NCI-H526 treated with DMSO at 0.1 percent for 48 hours (cell line): Measurements from ENCODE around the gene AVEN.
"Not testable (repeated sequence)": the region's sequence is repeated elsewhere in the genome, so short reads cannot be mapped to it uniquely, and the experiment has no call there.

ENCODE experiments used
- DNase-seq: peaks from one replicate; lab custom pipeline; 2025; lab: John Stamatoyannopoulos, UW

The AVEN gene, protein sequence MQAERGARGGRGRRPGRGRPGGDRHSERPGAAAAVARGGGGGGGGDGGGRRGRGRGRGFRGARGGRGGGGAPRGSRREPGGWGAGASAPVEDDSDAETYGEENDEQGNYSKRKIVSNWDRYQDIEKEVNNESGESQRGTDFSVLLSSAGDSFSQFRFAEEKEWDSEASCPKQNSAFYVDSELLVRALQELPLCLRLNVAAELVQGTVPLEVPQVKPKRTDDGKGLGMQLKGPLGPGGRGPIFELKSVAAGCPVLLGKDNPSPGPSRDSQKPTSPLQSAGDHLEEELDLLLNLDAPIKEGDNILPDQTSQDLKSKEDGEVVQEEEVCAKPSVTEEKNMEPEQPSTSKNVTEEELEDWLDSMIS

DNA sequence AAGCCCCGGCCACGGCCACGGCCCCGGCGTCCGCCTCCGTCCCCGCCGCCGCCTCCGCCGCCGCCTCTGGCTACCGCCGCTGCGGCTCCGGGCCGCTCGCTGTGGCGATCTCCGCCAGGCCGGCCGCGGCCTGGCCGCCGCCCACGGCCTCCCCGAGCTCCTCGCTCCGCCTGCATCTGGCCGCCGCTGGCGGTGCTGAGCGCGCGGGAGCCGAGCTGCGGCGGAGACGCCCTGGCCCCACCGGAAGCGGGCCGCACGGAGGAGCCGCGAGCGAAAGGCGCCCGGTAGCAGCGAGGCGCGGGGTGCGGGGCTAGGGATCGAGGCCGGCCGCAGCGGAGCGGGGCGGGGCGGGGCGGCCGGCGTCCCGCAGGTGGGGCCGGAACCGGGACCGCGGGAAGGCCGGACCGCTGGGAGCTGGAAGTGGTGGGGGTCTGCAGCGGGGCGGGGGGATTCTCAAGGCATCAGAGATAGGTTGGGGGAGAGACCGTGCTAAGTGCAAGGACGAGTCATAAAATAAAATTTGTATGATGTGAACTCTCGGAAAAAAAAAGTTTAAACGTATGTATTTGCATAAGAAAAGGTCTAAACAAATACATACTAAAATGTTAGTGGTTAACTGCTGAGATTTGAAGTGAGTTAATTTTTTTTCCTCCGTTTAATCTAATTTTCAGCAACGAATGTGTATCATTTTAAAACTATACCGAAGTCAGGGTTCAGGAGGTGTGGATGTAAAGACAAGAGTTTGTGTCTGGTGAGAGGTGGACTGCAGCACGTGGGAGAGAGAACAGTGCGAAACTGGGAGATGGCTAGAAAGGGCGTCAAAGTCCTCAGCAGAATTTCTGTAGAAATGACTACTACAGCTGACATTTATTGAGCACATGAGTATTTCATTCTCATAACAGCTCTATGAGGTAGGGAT, at the start of gene AVEN:
Gene AVEN, minus strand, starts transcription at position 334 of the 919 bp plus-strand sequence. Its CDS starts 158 bp downstream, at position 176.
- DNase-seq: no peak

DNA sequence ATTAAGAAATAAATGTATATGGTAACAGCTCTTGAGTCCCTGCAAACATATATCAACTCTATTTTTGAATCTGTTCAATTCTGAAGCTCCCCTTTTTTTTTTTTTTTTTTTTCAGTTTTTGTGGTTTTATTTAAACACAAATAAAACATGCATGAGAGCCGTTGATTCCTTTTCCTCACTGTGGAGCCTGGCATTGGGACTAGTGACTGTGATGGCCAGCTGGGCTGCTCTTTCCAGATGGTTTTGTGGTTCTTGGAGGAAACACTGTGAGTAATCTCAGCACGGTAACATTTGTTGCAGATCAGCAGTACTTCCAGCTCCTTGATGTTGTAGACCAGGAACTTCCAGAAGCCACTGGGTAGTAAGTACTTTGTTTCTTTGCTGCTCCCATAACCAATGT, 46.7 kb upstream of the AVEN start:
- no peak for DNase-seq

DNA sequence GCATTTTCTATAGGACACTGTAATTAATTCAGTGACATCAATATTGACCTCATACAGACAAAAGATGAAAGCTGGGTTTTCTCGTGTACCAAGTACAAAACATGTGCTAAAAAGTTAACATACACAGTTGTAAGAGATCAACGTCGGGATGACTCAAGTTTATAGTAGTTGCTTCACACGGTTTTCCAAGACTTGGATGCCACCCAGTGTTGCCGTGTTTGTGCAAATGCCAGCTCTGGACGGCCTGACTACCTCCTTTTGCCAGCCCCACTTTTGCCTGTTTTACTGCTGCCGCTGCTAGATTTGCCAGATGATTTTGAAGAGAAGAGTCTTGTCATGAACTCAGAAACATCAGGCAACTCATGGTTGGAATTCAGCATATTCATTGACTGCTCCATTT, 45.1 kb upstream of the AVEN start:
- DNase-seq: no peak

DNA sequence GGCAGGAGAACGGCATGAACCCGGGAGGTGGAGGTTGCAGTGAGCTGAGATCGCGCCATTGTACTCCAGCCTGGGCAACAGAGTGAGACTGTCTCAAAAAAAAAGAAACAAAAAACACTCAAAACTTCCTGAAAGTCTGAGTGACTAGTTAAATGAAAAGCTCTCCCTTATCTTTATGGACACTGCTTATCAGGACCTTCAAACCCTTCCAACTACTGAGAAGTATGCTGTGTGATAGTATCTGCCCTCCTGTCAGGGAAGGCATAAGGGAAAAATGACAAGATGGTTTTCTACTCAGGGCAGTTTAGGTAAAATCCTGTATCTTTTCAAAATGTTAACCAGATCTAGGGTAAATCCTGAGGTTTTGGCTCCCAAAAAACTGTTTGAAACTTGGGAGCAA, 40.9 kb upstream of the AVEN start:
- no peak for DNase-seq

DNA sequence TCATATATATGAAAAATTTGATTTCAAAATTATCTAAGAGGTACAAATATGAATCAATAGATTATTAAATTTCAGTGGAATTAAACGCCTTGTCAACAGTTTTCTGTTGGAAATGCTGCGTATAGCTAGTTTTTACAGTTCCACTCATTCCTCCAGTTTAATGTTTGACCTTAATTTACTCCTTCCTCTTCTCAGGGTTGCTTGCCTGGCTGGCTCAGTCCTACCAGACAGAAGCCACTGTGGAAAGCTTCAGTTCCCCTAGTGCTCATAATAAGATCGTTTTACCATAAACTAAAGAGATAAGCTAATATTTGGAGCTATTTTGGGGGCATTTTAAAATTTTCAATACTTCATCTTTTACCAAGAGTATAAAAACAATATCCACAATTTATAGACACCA, 39.9 kb upstream of the AVEN start:
- no peak for DNase-seq

DNA sequence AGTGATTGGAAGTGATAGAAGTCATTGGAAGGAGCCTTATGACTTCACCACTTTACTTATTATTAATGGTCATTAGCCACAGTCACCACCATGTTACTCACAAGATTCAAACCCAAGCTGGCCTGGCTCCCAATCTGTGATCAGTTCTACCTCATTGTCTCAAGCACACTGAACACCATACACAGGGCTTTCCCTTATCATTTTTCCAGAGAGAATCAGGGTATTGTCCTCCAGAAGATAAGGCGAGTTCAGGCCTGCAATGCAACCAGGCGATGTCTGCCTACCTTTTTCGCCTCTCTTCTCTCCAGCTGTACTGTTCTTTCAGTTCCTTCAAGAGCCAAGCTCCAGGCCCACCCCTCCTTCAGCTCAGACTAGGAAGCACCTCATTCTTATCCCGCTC, 37.8 kb upstream of the AVEN start:
- DNase-seq: no peak

DNA sequence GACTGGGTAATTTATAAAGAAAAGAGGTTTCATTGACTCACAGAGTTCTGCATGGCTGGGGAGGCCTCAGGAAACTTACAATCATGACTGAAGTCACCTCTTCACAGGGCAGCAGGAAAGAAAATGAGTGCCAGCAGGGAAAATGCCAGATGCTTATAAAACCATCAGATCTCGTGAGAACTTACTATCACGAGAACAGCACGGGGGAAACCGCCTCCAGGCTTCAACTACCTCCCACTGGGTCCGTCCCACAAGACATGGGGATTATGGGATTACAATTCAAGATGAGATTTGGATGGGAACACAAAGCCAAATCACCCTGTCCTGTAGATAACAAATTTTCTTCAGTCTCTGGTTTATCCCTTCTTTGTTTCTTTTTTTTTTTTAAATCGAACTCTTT, 31.0 kb upstream of the AVEN start:
- no peak for DNase-seq

DNA sequence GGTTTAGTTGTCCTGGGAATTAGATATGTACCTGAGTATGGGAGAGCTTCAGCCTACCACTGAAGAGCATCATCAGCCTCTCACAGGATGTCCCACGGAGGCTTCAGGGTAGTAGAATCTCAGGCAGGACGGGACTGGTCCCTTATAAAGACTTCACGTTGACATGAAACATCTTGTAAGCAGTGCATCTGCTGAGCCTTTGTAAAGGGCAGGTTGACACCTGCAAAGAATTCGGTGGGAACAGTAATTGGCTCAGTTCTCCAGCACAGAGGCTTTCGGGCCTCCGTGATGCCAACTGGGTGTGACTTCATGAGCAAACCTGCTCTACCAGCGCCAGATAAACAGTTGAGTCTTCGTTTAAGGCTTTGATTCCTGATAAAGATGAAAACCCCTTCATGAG, 26.9 kb upstream of the AVEN start:
- no peak for DNase-seq

DNA sequence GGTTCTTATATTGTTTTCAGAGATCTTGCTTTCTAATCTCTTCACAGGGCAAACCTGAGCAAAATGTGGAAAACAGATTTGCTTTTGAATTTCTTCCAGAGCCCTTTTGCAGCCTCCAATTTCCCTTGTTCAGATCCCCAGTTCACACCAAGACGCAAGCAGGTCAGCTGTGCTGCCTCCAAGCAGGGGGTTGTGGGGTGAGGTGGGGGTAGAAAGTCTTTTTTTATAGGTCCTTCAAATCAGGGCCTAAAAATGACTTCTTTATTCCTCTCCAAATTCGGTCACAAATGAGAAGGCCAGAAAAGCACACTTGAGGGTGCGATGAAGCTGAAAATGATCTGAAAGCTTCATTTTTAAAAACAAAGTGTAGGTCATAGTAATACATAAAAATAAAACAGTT, 26.3 kb upstream of the AVEN start:
- DNase-seq: no peak

DNA sequence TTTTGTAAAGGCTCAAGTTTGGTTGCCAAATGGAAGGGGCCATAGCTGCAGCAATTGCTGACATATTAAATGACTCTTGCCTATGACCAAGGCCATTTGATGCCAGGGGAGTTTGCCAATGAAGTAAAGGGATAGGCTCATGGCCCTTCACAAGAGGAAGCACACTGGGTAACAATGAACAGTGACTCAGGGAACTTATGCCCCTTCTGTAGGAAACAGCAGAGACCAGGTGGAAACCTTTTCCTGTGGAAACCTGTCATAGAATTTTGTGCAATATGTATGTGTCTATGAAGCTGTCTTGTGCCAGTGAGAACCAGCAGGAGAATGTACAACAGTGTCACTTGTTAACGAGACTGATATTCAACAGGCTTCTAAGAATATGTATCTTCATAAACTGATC, 25.4 kb upstream of the AVEN start:
- DNase-seq: no peak

DNA sequence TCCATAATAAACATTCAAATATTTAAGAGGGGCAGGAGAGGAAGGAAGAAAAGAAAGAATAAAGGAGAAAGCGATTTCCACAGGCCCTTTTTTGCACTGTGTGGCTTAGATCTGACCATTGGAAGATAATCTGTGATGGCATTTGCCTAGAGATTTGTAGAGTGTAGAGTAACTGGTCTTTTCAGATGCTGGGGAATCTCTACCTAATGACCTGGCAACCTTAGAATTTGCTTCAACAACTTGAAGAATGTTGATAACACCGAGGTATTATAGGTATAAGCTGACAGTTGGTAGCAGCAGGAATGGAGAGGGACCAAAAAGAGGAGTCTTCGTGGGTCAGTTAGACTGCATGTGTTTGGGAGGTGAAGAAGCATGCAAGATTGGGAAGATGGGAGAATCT, 20.9 kb upstream of the AVEN start:
- no peak for DNase-seq

DNA sequence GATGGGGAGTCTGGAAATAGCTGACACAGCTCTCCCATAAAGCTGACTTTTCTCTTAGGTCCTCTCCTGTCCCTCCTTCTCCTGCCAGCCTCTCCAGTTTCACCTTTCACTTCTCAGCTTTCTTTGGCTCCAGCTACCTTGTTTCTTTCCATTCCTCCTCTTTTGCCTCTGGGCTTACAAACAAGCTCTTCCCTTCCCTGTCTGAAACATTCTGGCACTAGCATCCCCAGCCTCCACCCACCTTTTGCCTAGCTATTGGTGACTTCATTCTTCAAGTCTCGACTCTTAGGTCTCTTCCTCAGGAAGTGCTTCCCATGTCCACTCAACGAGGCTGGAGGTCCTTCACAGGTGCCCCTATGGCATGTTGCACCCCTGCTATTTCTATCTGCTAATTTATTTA, 20.5 kb upstream of the AVEN start:
- DNase-seq: no peak

DNA sequence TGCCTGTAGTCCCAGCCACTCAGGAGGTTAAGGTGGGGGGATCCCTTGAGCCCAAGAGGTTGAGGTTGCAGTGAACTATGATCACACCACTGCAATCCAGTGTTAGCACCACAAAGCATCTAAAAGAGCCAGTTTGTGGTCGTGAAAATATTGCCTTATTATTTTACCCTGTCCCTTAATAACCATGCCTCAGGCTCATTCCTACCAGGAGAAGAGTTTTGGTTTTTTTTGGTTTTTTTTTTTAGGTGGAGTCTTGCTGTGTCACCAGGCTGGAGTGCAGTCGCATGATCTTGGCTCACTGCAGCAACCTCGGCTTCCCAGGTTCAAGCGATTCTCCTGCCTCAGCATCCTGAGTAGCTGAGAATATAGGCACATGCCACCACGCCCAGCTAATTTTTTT, 17.9 kb upstream of the AVEN start:
- no peak for DNase-seq

DNA sequence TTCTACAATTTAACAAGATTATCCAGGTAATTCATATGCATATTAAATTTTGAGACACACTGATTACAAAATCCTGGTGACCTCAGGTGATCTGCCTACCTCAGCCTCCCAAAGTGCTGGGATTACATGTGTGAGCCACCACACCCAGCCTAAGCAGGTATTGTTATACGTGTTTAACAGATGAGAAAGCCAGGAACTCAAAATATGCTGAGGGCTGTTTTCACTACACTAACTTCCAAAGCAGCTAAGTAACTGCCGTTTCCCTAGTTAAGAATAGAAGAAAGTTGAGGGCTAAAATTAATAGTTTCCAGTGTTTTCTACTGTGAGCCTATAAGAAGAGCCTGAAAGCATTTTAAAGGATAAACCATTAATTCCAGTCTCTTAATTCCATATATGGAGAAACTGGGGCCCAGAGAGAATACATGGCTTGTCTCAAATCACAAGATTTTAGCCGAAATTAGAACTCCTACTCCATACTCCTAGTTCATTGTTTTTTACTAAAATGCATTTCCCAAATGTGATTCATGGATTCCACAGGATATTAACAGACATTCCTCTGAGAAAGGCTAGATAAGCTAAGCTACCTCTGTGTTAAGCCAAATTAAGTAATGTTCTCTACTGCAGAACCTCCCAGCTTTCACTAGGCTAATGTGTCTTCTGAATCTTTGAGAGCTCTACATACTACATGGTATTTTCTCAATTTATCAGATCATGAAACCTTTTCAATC, 17.0 kb upstream of the AVEN start:
- DNase-seq: no peak

DNA sequence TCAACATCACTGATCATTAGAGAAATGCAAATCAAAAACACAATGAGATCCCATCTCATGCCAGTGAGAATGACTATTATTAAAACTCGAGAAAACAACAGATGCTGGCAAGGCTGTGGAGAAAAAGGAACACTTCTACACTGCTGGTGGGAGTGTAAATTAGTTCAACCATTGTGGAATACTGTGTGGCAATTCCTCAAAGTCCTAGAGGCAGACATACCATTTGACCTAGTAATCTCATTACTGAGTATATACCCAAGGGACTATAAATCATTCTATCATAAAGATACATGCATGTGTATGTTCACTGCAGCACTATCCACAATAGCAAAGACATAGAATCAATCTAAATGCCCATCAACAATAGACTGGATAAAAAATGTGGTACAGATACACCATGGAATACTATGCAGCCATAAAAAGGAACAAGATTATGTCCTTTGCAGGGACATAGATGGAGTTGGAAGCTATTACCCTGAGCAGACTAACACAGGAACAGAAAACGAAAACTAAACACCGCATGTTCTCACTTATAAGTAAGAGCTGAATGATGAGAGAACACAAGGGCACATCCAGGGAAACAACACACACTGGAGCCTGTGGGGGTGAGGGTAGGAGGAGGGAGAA, 15.2 kb upstream of the AVEN start:
- no peak for DNase-seq

DNA sequence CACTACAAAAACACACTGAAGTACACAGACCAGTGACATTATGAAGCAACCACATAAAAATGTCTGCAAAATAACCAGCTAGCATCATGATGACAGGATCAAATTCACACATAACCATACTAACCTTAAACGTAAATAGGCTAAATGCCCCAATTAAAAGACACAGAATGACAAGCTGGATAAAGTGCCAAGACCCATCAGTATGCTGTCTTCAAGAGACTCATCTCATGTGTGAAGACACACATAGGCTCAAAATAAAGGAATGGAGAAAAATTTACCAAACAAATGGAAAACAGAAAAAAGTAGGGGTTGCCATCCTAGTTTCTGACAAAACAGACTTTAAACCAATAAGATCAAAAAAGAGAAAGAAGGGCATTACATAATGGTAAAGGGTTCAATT, 11.4 kb upstream of the AVEN start:
- not testable (repeated sequence) for DNase-seq

DNA sequence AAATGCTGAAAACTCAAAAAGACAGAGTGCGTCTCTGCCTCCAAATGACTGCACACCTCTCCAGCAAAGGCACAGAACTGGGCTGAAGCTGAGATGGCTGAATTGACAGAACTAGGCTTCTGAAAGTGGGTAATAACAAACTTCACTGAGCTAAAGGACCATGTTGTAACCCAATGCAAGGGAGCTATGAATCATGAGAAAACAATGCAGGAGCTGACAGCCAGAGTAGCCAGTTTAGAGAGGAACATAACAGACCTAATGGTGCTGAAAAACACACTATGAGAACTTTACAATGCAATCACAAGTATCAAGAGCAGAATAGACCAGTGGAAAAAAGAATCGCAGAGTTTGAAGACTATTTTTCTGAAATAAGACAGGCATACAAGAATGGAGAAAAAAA, 10.1 kb upstream of the AVEN start:
- DNase-seq: no peak

DNA sequence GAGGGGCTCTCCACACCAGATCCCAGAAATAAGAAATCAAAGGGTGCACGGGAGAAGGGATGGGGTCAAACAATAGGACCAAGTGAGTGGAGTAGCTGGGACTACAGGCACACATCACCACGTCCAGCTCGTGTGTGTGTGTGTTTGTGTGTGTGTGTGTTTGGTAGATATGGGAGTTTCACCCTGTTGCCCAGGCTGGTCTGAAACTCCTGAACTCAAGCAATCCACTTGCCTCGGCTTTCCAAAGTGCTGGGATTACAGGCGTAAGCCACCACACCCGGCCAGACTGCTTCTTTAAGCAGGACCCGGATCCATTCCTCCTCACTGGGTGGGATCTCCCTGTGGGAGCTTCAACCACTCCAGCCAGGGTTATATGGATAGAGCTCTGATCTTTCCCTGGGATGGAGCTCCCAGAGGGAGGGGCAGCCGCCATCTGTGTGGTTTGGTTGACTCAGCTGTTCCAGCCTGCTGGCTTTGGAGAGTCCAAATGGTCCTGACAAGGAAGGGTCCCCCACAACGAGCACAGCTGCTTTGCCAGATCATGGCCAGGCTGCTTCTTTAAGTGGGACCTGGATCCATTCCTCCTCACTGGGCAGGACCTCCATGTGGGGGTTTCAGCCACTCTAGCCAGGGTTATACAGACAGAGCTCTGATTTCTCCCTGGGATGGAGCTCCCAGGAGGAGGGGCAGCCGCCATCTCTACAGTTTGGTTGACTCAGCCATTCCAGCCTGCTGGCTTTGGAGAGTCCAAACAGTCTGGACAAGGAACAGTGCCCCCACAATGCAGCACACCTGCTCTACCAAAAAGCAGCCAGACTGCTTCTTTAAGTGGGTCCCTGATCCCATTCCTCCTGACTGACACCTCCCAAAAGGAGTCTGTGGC, 9.1 kb upstream of the AVEN start:
- DNase-seq: no peak

DNA sequence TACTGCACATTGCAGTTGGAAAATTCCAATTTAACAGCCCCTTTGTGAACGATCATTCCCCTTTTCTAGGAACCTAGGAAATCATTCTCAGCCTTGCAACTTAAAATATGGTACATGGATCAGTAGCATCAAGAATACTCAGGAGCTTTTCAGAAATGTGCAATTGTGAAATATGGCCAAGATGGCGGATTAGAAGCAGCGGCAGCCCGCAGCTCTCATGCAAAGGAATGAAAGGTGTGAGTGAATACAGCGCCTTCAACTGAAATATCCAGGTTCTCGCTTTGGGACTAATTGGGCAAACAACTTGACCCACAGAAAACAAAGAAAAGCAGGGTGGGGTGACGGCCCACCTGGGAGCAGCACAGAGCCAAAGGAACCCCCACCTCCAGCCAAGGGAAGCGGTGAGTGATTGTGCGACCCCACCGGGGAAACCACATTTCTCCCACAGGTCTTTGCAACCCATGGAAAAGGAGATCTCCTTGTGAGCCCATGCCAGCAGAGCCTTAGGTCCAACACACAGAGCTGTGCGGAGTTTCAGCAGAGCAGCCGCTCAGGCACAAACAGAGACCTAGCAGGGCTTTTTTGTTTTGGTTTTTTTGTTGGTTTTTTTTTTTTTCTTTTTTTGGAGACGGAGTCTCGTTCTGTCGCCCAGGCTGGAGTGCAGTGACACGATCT, 7.6 kb upstream of the AVEN start:
- DNase-seq: no peak

DNA sequence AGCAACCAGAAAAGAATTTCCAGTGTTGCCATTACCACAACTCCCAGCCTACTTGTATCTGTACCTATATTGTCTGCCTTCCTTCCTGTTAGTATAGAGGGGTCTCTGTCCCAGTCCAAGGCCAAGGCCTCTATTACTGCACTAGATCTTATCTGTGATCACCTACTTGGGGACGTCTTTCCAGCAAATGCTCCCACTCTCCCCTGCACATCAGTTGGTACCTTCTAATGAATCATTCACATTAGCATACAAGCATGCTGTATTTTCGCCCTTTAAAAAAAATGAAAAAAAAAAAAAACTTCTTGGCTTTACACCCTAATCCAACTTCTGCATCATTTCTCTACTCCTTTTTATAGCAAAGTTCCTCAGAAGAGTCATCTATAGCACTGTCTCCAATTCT, 4.8 kb upstream of the AVEN start:
- no peak for DNase-seq

DNA sequence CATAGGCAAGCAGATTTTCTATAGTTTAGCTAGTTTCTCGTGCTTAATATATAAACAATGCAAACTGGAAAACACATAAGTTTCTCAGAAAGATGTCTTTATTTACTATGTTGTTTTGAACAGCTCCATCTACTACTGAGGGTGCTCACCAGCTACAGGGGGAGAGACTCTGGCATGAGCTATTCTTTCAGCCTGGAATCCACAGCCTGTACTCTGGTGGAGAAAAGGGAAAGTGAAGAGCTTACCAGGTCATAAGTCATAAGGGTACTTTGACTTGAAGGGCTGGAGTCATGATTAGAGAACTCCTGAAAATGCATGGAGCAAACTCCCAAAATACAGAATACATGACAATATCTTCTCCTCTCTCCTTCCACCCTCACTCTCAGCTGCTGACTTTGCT, 4.4 kb upstream of the AVEN start:
- DNase-seq: no peak
